Activated gamma-delta T cell (primary cell): ENCODE results near the gene TMEM203.

Experiments used
- DNase-seq: peaks from one replicate; lab custom pipeline; 2025; lab: John Stamatoyannopoulos, UW

The TMEM203 gene

DNA sequence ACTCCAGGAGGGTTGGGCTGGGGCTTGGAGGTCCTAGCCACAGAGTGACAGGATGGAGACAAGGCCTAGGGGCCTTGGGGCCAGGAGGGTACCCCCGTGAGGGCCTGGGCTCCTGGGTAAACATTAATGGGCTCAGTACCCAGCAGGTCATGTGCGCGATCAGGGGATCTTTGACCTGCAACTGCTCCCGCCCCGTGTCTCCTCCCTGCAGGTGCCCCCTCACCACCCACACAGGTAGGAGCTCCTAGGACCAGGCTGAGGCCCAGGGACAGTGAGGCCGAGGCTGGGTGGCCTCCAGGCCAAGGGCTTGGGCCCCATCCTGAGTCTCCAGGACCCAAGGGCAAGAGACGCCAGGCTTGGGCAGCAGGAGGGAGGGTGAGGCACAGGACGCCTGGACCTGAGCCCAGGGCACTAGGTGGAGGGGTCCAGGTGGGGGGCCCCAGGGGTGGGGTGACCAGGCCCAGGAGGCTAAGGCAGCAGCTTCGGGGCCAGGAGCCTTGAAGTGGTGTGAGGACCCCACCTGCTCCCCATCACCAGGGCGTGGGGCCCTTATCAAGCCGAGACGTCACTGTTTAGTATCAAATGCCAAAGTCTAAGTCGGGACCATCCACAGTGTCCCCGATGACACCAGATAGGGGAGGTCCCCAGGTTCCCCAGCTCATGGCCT, 25.4 kb upstream of the TMEM203 start, which contains the start of gene SLC34A3:
Gene SLC34A3 (plus strand): TSS at position 197 of the 667 bp plus-strand sequence. CDS start 802 bp downstream, outside the sequence.
- DNase-seq, result no peak

DNA sequence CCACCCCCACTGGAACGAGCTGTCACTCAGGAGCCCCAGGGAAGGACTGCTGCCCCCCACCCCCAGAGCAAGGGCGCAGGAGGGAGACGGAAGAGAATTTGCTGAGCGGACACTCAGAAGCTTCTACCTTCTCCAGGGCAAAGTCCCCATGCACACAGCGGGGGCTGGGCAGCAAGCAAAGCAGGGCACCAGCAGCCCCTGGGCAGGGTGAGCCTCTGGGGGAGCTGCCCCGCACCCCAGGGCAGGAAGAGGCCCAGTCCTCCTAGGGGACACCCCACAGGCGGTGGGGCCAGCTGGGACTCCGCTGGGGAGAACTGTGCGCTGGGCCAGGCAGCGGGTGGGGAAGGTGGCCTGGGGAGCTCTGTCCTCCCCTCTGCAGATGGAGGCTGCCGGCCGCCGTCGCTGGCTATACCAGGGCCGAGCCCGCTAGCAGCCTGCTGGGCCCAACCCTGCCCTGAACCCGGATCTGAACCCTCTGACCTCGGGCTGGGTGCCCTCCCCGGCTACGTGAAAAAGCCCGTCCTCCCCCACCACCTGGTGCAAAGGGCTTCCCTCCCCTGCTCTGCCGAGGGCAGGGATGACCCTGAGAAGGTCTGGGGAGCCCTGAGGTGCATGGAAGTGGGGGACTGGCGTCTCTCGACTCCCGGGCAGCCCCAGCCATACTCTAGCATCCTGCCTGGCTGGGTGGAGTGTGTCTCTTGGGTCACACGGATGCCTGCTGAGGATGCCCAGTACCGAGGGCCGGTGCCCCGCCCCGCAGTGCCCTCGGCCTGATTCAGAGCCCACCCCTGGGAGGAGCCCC, 24.7 kb upstream of the TMEM203 start:
- DNase-seq, result no peak

- DNase-seq, result no peak
Measured at GRCh38 chr9:137228968-137229896, 23.8 kb upstream of the TMEM203 start.

GRCh38 chr9:137228506-137228967, 23.1 kb upstream of the TMEM203 start:
- no peak for DNase-seq

GRCh38 chr9:137227853-137228505, 22.5 kb upstream of the TMEM203 start:
- no peak for DNase-seq

DNA sequence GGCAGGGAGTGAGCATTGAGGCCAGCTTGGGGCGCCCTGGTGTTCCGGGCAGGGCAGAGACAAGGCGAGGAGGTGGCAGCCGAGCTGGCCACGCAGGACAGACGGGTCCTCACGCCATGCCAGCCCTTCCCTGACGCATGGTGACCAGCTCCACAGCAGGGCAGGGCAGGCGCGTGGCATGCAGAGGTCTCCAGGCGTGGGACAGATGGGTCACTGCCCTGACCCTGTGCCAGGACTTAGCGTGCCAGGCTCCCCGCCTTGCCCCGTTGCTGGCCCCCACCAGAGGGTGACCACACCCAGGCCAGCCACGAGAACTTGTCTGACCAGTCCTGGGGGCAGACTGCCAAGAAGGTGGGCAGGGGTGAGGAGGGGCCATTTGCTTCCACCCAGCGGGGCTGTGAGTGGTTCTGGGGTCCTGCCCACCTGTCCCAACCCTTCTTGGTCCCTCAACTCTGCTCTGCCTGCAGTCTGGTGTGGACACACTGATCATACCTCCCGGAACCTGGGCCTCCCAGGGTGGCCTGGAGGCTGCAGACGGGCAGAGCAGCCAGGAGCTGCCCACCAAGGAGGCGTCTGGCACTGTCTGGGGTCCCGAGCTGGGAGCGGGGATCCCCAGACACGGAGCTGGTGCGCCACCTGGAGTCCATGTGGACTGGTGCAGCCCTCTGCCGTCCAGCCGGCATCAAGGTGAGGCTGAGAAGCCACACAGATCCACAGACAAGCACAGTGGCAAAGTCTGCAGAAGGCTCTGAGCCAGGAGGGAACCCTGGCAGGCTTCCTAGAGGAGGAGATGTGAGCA, 21.8 kb upstream of the TMEM203 start, which contains the start of gene RNF224:
Gene RNF224 (plus strand): TSS at position 449 of the 799 bp plus-strand sequence. CDS start 834 bp downstream, outside the sequence.
- peak; percentile 48 for DNase-seq

DNA sequence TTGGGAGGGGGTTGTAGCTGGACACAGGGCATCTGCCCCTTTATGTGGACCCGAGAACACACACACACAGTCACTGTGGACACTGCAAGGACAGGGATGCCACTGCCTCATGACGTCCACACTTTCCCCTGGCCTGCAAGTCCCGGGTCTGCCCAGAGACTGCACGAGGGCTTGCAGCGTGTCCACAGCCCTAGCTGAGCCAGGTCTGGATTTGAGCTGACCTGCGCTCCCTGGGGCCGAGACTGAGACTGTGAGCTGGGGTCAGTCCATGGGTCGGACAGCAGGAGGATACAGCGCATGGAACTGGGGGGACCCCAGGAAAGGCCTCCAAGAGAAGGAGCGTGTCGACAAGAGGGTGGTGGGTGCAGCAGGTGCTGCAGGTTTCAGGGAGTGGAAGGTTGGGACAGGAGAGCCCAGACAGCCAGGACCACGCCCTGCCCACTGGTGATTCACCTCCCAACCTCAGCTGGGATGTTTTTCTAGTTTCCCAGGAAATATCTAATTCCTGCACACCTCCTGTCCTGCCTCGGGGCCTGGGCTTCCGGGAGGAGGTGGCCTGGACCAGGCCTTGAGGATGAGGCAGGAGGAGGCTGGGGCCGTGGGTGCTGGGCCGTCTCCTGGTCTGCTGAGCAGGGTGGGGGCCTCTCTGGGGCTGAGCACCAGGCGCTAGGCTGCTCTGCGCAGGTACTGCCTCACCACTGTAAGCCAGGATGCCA, 21.0 kb upstream of the TMEM203 start:
- DNase-seq, result no peak

GRCh38 chr9:137225699-137226331, 20.4 kb upstream of the TMEM203 start:
- DNase-seq, result no peak

GRCh38 chr9:137224830-137225694, 19.6 kb upstream of the TMEM203 start, which contains the start of gene CYSRT1:
Gene CYSRT1 (plus strand): TSS chr9:137225174. CDS start chr9:137225622, 448 bp downstream.
- DNase-seq, result no peak

DNA sequence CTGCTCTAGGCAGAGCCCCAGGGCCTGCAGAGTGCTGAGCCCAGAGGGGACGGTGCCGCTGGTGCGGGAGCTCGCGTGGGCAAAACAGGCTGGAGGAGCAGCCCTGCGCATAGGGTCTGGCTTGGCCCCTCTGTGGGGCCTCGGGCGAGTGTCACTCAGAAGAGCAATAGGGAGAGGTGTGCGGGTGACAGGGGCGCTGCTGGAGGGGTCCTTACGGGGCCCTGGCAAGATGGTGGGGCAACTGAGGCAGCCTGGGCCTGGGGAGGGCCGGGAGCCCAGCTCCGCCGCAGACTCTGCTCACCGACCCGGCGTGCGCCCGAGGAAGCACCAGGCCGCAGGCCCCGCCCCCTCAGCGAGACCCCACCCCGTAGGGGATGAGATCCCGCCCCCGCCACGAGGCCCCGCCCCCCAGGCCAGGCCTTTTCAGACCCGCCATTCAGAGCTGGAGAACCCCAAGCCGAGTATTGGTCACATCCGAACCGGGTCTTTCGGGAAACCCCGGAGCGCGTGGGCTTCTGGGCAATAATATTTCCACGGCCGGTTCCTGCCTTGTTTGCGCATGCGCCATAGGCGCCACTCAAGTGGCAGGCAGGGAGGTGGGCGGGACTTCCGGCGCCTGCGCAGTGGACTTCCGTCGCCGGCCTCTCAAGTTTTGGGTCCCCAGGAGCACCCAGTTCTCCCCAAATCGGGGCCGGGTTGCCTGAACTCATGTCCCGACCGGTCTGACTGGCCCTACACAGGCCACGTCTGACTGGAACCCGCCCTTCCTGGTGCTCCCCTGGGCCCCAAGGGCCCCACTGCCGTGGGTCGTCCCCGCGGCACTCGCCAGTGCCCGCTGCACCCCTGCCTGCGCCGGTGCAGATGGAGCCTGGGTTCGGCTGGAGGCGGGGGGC, 17.9 kb upstream of the TMEM203 start:
- DNase-seq, result peak; percentile 95

GRCh38 chr9:137222190-137223077, 17.0 kb upstream of the TMEM203 start, which contains the start of gene RNF208:
Gene RNF208 (minus strand): TSS chr9:137222240. CDS start chr9:137221212, 1,028 bp downstream.
- DNase-seq, result no peak

- DNase-seq, result no peak
Measured at GRCh38 chr9:137221506-137222111, 16.2 kb upstream of the TMEM203 start.

DNA sequence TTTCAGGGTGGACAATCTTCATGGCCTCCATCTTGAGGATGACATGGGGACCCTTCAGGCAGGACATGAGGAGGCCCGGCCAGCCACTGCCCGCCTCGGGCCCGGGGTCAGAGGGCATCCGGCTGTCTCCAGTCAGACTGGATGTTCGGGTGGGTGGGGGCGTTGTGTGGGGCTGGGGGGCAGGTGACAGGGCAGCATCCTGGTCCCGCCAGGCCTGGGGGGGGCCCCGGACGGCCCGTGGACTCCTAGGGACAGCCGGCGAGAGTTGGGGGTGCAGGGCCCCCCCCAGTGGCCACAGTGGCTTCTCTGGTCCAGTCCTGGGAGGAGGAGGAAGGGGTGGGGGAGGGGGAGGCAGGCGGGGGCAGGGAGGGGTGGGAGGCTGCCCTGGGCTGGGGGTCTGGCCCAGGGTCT, 15.7 kb upstream of the TMEM203 start:
- DNase-seq, result no peak

DNA sequence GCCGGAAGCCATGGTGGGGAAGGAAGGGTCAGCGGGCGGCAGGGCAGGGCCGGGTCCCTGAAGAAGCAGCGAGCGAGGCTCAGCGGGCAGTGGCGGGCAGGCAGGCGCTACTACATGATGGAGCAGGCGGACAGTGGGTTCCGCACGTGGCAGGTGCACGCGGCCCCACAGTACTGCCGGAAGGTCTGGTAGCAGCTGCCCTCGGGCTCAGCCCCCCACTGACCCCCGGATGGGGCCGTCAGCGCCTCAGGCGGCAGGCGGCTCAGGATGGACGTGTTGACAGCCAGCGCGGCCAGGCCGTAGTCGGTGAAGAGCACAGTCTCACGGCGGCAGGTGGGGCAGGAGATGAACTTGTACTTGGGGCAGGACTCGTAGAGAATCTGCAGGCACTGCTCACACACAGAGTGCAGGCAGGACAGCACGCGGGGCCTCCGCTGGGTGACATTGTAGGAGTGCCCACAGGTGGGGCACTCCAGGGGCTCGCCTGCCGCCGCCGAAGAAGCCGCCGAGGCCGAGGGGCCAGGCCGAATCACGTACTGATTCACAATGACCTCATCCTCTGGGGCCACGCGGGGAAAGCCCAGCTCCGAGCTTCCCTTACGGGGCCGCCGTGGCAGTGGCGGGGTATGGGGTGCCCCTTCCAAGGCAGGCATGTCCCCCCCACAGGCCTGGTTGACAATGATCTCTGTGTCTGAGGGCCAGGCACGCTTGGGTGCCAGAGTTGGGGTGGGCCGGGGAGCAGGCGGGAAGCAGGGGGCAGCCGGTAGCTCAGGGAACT, 15.1 kb upstream of the TMEM203 start:
- DNase-seq, result no peak
